Motor neuron (in vitro differentiated cells): ENCODE results near the gene RASA3. TPM values are rescaled to one million over a fixed set of nuclear protein-coding genes. Genes with fewer than 3 reads are reported as not detected.
"Not testable (repeated sequence)": the region's sequence is repeated elsewhere in the genome, so short reads cannot be mapped to it uniquely, and the experiment has no call there.

Source experiments
- ATAC-seq, 8 experiments: fragments of 200-7000 bp; cut with Tn5 transposase; replicated peaks in 6 of 8; 2 replicates each; pipeline ENCODE4 v1.8.0; 2021; ENCODE audit warnings: mild to moderate bottlenecking in 8 of 8, moderate library complexity in 8 of 8
- H3K27ac ChIP-seq, 2 donors: fragments of 250-450 bp; sonication (Bioruptor Pico); 2 replicates each; pipeline ENCODE4 v1.9.0; 2021; ENCODE audit warnings: antibody characterized with exemption in 2 of 2, mild to moderate bottlenecking in 2 of 2, moderate library complexity in 1 of 2
- H3K4me1 ChIP-seq, 2 donors: fragments of 250-450 bp; sonication (Bioruptor Pico); replicated peaks in 1 of 2; 2 replicates each; pipeline ENCODE4 v1.6.1; 2021; ENCODE audit warnings: antibody characterized with exemption in 2 of 2, mild to moderate bottlenecking in 2 of 2, moderate library complexity in 1 of 2
- H3K4me3 ChIP-seq, 5 donors: fragments of 250-450 bp; sonication (Bioruptor Pico); 2 replicates each; pipeline ENCODE4 v1.9.0; 2021; ENCODE audit warnings: antibody characterized with exemption in 5 of 5, mild to moderate bottlenecking in 5 of 5, moderate library complexity in 4 of 5
- WGBS, 10 experiments: fragments of 450-650 bp; shearing (Covaris generic); methylation state at CpG; one replicate each; pipeline ENCODE4 v1.0.0; 2022; 5-methylcytosine and 5-hydroxymethylcytosine counted together
- in situ Hi-C, 9 experiments: fragments of 400-800 bp; cut with MboI; loops; one replicate each; pipeline ENCODE4 v1.15.0; 2021; ENCODE audit warnings: low sequenced_read_pairs in 9 of 9, low pct_unique_long_range_greater_than_20kb in 2 of 9; ENCODE audit not compliant: unreplicated experiment in 9 of 9
- total RNA-seq, 8 experiments: library from RNA; unstranded; fragments of 300-600 nt; gene quantifications; 2 replicates each; pipeline versions ENCODE4 v1.2.3 to v1.2.4, GENCODE V29; 2022

Gene RASA3
- total RNA-seq, 8 experiments from 2014 or later = 1.3 to 25.2 (median 10.0) TPM

GRCh38 chr13:114143806-114144605, 11.6 kb upstream of the RASA3 start:
- peak in 6 of 8 experiments; percentile 47 to 80 (median 70) for ATAC-seq
- Histone ChIP-seq H3K27ac (no peak overlapping the region), H3K4me3 (no peak overlapping the region), H3K4me1 (peaks cover 20 to 26% of the 10 kb centered on the region in 2 donors)
- 10 to 67% (median 20%) methylated on average over 1 to 2 of the region's 24 CpGs; no CpG with 5 or more reads in 7 of the 10 experiments for WGBS, 10 experiments
- in situ Hi-C loops = no loop called here

- Histone ChIP-seq H3K4me3 (no peak overlapping the region), H3K4me1 (peaks cover 20 to 26% of the 10 kb centered on the region in 2 donors), H3K27ac (no peak overlapping the region)
- ATAC-seq = peak in 3 of 8 experiments; percentile 6 to 80 (median 53)
- in situ Hi-C loops = no loop called here
- WGBS, 10 experiments = 37 to 100% (median 85%) methylated on average over 1 to 19 of the region's 28 CpGs; no CpG with 5 or more reads in 1 of the 10 experiments
These were observed 10.4 kb upstream of the RASA3 start for GRCh38 chr13:114142640-114143490.

DNA sequence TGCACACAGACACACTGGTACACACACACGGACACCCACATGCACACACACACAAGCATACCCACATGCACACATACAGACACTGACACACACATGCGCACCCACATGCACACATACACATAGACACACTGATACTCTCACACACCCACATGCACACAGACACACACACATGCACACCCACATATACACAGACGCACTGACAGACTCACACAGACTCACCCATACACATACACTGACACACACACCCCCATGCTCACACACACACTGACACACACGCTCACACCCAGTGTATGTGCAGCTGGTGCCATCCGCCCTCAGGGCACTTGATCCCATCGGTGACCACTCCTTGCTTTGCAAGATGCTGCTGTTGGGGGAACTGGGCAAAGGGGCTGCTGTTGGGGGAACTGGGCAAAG, 9.7 kb upstream of the RASA3 start:
- in situ Hi-C loops = no loop called here

GRCh38 chr13:114141261-114141996, 9.0 kb upstream of the RASA3 start:
- WGBS, 10 experiments = 71 to 100% (median 80%) methylated on average over 1 to 11 of the region's 15 CpGs; no CpG with 5 or more reads in 2 of the 10 experiments
- peaks cover 20 to 26% of the 10 kb centered on the region in 2 donors for H3K4me1 ChIP-seq
- no peak overlapping the region for H3K4me3 ChIP-seq
- ATAC-seq = no peak
- H3K27ac ChIP-seq = no peak overlapping the region
- in situ Hi-C loops = no loop called here

More for the DNA sequence above, 9.7 kb upstream of the RASA3 start:
- WGBS, 10 experiments = 80 to 100% (median 95%) methylated on average over 1 to 2 of the region's 6 CpGs; no CpG with 5 or more reads in 4 of the 10 experiments
- Histone ChIP-seq H3K27ac (no peak overlapping the region), H3K4me1 (peaks cover 20 to 26% of the 10 kb centered on the region in 2 donors), H3K4me3 (no peak overlapping the region)
- ATAC-seq = no peak

GRCh38 chr13:114140906-114141250, 8.5 kb upstream of the RASA3 start:
- 37 to 90% (median 64%) methylated on average over 4 to 7 of the region's 10 CpGs; no CpG with 5 or more reads in 2 of the 10 experiments for WGBS, 10 experiments
- Histone ChIP-seq H3K4me1 (peaks cover 20 to 26% of the 10 kb centered on the region in 2 donors), H3K27ac (no peak overlapping the region), H3K4me3 (no peak overlapping the region)
- ATAC-seq = no peak
- in situ Hi-C loops = no loop called here

GRCh38 chr13:114140131-114140905, 7.9 kb upstream of the RASA3 start:
- no peak overlapping the region for H3K27ac ChIP-seq
- no peak for ATAC-seq
- WGBS, 10 experiments = 34 to 100% (median 67%) methylated on average over 1 to 10 of the region's 25 CpGs; no CpG with 5 or more reads in 3 of the 10 experiments
- no peak overlapping the region for H3K4me3 ChIP-seq
- H3K4me1 ChIP-seq = peaks cover 20 to 21% of the 10 kb centered on the region in 2 donors
- in situ Hi-C loops = no loop called here

GRCh38 chr13:114136576-114136975, 4.2 kb upstream of the RASA3 start:
- no peak overlapping the region for H3K4me3 ChIP-seq
- in situ Hi-C loops = no loop called here
- 67 to 100% (median 86%) methylated on average over 1 to 7 of the region's 7 CpGs for WGBS, 10 experiments
- peaks cover 3 to 17% of the 10 kb centered on the region in 2 donors for H3K4me1 ChIP-seq
- no peak for ATAC-seq
- H3K27ac ChIP-seq = no peak overlapping the region

- in situ Hi-C loops = no loop called here
- H3K4me3 ChIP-seq = no peak overlapping the region
- peaks cover 3 to 15% of the 10 kb centered on the region in 2 donors for H3K4me1 ChIP-seq
- no peak for ATAC-seq
- WGBS, 10 experiments = 80 to 100% (median 88%) methylated on average over 1 to 8 of the region's 15 CpGs; no CpG with 5 or more reads in 4 of the 10 experiments
- H3K27ac ChIP-seq = no peak overlapping the region
These were observed 3.3 kb upstream of the RASA3 start for GRCh38 chr13:114135731-114136171.

GRCh38 chr13:114134944-114135610, 2.7 kb upstream of the RASA3 start:
- 37 to 100% (median 76%) methylated on average over 1 to 8 of the region's 12 CpGs; no CpG with 5 or more reads in 6 of the 10 experiments for WGBS, 10 experiments
- in situ Hi-C loops = no loop called here
- Histone ChIP-seq H3K4me3 (no peak overlapping the region), H3K27ac (no peak overlapping the region), H3K4me1 (peaks cover 7 to 19% of the 10 kb centered on the region in 2 donors)
- no peak for ATAC-seq

- ATAC-seq = peak in 2 of 8 experiments; percentile 4 to 5
- WGBS, 10 experiments = 0 to 100% (median 58%) methylated on average over 1 to 12 of the region's 21 CpGs; no CpG with 5 or more reads in 1 of the 10 experiments
- Histone ChIP-seq H3K4me1 (peaks cover 15 to 26% of the 10 kb centered on the region in 2 donors), H3K27ac (peak overlapping the region in 1 of 2 donors; percentile 11), H3K4me3 (no peak overlapping the region)
- in situ Hi-C loops = no loop called here
These were observed 1.9 kb upstream of the RASA3 start for GRCh38 chr13:114134111-114134943.

- no CpG with 5 or more reads among the region's 7 CpGs for WGBS, 10 experiments
- ATAC-seq, H3K4me3 ChIP-seq, H3K27ac ChIP-seq, in situ Hi-C loops: not testable (repeated sequence)
- peaks cover 23 to 34% of the 10 kb centered on the region in 2 donors for H3K4me1 ChIP-seq
These were observed 1.1 kb upstream of the RASA3 start for GRCh38 chr13:114133552-114133951.
